Kidney (tissue), 14 donors: ENCODE results near the gene CAMK1D. TPM values are rescaled to one million over a fixed set of nuclear protein-coding genes. Genes with fewer than 3 reads are reported as not detected.

Source experiments
- DNase-seq, 5 donors: peaks; one replicate each; pipeline ENCODE4 v3.0.0-alpha.2; 2013 to 2020
- FAIRE-seq: peaks from 2 replicates; lab custom pipeline; 2012; peaks lifted over from hg19 to GRCh38; lab: Jason Lieb, UNC
- H3K27ac ChIP-seq, 2 donors: one replicate each; pipeline ENCODE4 v1.7.0; 2013; ENCODE audit warnings: low read depth in 2 of 2, low read length in 2 of 2, inconsistent platforms in 1 of 2
- H3K27me3 ChIP-seq: one replicate; pipeline ENCODE4 v1.7.1; 2013; ENCODE audit warnings: low read length, inconsistent platforms; ENCODE audit not compliant: control insufficient read depth, insufficient read depth
- H3K36me3 ChIP-seq, 3 donors: one replicate each; pipeline versions ENCODE4 v1.7.0 to v1.7.1; 2013; ENCODE audit warnings: low read length in 3 of 3, control low read depth in 1 of 3, inconsistent platforms in 1 of 3; ENCODE audit not compliant: insufficient read depth in 3 of 3, control insufficient read depth in 2 of 3
- H3K4me1 ChIP-seq, 3 donors: one replicate each; pipeline versions ENCODE4 v1.7.0 to v1.7.1; 2013; ENCODE audit warnings: low read length in 3 of 3, inconsistent platforms in 1 of 3, low read depth in 1 of 3; ENCODE audit not compliant: control insufficient read depth in 2 of 3, insufficient read depth in 2 of 3
- H3K4me3 ChIP-seq, 3 donors: one replicate each; pipeline versions ENCODE4 v1.7.0 to v1.8.1; 2013; ENCODE audit warnings: low read length in 3 of 3, control low read depth in 1 of 3, inconsistent platforms in 1 of 3
- H3K9ac ChIP-seq, 3 donors: one replicate each; pipeline versions ENCODE4 v1.7.0 to v1.7.1; 2013; ENCODE audit warnings: low read length in 3 of 3, control low read depth in 1 of 3, inconsistent platforms in 1 of 3
- H3K9me3 ChIP-seq, 3 donors: one replicate each; pipeline versions ENCODE4 v1.7.0 to v1.7.1; 2013; ENCODE audit warnings: low read length in 3 of 3, control low read depth in 1 of 3, inconsistent platforms in 1 of 3; ENCODE audit not compliant: control insufficient read depth in 2 of 3, insufficient read depth in 1 of 3
- intact Hi-C: fragments of 100-400 bp; cut with DNase I; formaldehyde crosslinking; loops from one replicate; pipeline ENCODE4 v1.11.1; 2022
- polyA plus RNA-seq: library from polyadenylated mRNA; stranded (reverse); fragments of 350-450 nt; fragmentation: Illumina TruSeq; extraction: RNeasy Lipid Tissue Mini Kit (QIAGEN cat#74804); gene quantifications from one replicate; pipeline ENCODE4 v1.2.3, GENCODE V29; 2014; ENCODE audit warnings: low read depth, low replicate concordance; ENCODE audit not compliant: insufficient read depth
- total RNA-seq: library from RNA; stranded (reverse); fragmentation: NEBNext Ultra II Directional; extraction: Animal tissue kit (Norgen Biotek cat#: 25700); gene quantifications from one replicate; pipeline ENCODE4 v1.2.1, GENCODE V29; 2021
- TF ChIP-seq, protein P1 (sequence below): IDR thresholded peaks from 3 replicates; pipeline ENCODE4 v1.5.1; 2012; ENCODE audit warnings: mild to moderate bottlenecking, moderate library complexity, borderline replicate concordance; ENCODE audit not compliant: insufficient read depth; ENCODE audit errors: extremely low read depth
- donor health status: control.
- donor health status: control.
- donor health status: control.
- donor health status: control.
- donor health status: control.
- donor health status: DM: yes; HTN: yes; CAD: no.
- donor health status: Normal renal cell carcinoma (clear cell type).

The CAMK1D gene
- total and polyA plus RNA-seq, 2 donors from 2014 or later = 1.1 to 13.7 TPM

DNA sequence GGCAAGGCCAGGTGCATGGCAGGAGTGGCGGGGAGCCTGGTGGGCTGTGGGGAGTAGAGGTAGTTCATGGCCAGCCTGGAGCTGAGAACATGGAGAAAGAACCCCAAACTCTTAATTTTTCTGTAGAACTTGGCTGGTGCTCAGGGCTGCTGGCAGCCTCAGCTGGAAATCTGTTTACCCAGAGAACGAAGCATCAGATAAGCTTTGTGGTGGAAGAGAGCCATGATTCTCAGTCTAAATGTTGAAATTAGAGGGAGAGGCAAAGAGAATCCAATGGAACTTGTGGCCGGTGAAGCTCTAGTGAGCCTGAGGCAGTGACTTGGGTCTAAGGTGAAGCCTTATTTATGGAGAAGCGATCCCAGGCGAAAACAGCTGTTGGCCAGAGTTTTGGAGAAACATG, 525.8 kb downstream of the CAMK1D start:
- intact Hi-C loops = no loop called here
- H3K27ac ChIP-seq = no peak overlapping the region
- no peak overlapping the region for H3K4me3 ChIP-seq
- H3K27me3 ChIP-seq = no peaks in the 10 kb centered on the region
- no peak overlapping the region for H3K9ac ChIP-seq
- H3K4me1 ChIP-seq = no peaks in the 10 kb centered on the region
- DNase-seq (peak in 2 of 5 donors; percentile 28 to 68), FAIRE-seq (no peak)
- no peaks in the 10 kb centered on the region for H3K36me3 ChIP-seq
- TF ChIP-seq, protein P1, sequence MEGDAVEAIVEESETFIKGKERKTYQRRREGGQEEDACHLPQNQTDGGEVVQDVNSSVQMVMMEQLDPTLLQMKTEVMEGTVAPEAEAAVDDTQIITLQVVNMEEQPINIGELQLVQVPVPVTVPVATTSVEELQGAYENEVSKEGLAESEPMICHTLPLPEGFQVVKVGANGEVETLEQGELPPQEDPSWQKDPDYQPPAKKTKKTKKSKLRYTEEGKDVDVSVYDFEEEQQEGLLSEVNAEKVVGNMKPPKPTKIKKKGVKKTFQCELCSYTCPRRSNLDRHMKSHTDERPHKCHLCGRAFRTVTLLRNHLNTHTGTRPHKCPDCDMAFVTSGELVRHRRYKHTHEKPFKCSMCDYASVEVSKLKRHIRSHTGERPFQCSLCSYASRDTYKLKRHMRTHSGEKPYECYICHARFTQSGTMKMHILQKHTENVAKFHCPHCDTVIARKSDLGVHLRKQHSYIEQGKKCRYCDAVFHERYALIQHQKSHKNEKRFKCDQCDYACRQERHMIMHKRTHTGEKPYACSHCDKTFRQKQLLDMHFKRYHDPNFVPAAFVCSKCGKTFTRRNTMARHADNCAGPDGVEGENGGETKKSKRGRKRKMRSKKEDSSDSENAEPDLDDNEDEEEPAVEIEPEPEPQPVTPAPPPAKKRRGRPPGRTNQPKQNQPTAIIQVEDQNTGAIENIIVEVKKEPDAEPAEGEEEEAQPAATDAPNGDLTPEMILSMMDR = no peak
- H3K9me3 ChIP-seq = no peaks in the 10 kb centered on the region

DNA sequence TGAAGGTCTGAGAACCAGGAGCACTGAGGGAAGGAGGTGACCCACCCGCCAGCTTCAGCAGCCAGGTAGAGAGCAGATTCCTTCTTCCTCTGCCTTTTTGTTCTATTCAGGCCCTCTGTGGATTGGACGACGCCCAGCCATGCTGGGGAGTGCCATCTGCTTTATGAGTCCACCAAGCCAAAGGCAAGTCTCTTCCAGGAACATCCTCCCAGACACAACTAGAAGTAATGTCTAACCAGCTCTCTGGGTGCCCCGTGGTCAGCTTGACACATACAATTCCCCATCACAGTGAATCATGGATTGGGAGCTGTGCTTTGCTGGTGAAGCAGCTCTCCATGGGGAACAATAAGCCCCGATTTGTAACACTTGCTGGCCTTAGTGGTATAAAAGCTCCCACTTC, 526.9 kb downstream of the CAMK1D start:
- Histone ChIP-seq H3K4me3 (no peak overlapping the region), H3K9me3 (no peaks in the 10 kb centered on the region), H3K9ac (no peak overlapping the region), H3K27me3 (no peaks in the 10 kb centered on the region), H3K27ac (no peak overlapping the region), H3K4me1 (no peaks in the 10 kb centered on the region), H3K36me3 (no peaks in the 10 kb centered on the region)
- no peak for FAIRE-seq
- no peak for DNase-seq
- TF ChIP-seq, protein P1 = no peak
- intact Hi-C loops = no loop called here

DNA sequence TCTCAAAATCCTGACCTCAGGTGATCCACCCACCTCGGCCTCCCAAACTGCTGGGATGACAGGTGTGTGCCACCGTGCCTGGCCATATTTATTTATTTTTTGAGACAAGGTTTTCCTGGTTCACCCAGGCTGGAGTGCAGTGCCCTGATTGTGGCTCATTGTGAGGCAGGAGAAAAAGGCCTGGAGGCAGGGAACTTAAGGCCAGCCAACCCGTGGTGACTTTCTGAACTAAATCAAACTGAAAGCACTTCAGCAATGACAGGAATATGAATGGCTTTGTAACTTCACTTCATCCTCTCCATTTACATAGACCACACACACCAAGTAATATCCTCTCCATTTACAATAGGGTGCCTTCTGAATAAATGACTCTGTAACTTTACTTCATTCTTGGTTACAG, 527.8 kb downstream of the CAMK1D start:
- Histone ChIP-seq H3K36me3 (no peaks in the 10 kb centered on the region), H3K27ac (no peak overlapping the region), H3K4me3 (no peak overlapping the region), H3K4me1 (no peaks in the 10 kb centered on the region), H3K9ac (no peak overlapping the region), H3K9me3 (no peaks in the 10 kb centered on the region), H3K27me3 (no peaks in the 10 kb centered on the region)
- TF ChIP-seq, protein P1 = no peak
- FAIRE-seq (no peak), DNase-seq (no peak)
- intact Hi-C loops = no loop called here

DNA sequence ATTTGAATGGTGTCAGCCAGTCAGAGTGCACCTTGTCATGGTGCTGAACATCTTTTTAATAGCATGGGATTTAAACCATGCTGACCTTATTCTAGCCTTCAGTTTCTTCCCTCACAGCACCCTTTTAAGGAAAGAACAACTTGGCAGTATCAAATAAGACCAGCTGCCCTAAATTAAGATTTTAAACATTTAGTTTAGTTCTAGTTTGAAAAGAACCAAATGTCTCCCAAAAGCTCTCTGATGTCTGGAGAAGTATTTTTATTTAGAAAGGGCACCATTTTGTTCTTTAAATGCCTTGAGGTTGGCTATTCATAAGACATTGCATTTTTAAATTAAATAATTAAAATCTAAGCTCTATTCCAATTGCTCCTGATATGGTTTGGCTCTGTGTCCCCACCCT, 531.1 kb downstream of the CAMK1D start:
- Histone ChIP-seq H3K27ac (no peak overlapping the region), H3K4me1 (no peaks in the 10 kb centered on the region), H3K36me3 (no peaks in the 10 kb centered on the region), H3K4me3 (no peak overlapping the region), H3K27me3 (no peaks in the 10 kb centered on the region), H3K9ac (no peak overlapping the region), H3K9me3 (no peaks in the 10 kb centered on the region)
- no peak for FAIRE-seq
- TF ChIP-seq, protein P1 = no peak
- peak in 1 of 5 donors; percentile 39 for DNase-seq
- intact Hi-C loops = no loop called here
